HG03469 (cell line): Measurements from ENCODE around the gene PRTG.
"Not testable (repeated sequence)": the region's sequence is repeated elsewhere in the genome, so short reads cannot be mapped to it uniquely, and the experiment has no call there.

ENCODE experiments used
- ATAC-seq: cut with Tn5 transposase; IDR thresholded peaks from one replicate; pipeline ENCODE4 v1.9.1; 2021; ENCODE audit warnings: mild to moderate bottlenecking, moderate library complexity, moderate number of reproducible peaks; ENCODE audit not compliant: unreplicated experiment

The PRTG gene, protein sequence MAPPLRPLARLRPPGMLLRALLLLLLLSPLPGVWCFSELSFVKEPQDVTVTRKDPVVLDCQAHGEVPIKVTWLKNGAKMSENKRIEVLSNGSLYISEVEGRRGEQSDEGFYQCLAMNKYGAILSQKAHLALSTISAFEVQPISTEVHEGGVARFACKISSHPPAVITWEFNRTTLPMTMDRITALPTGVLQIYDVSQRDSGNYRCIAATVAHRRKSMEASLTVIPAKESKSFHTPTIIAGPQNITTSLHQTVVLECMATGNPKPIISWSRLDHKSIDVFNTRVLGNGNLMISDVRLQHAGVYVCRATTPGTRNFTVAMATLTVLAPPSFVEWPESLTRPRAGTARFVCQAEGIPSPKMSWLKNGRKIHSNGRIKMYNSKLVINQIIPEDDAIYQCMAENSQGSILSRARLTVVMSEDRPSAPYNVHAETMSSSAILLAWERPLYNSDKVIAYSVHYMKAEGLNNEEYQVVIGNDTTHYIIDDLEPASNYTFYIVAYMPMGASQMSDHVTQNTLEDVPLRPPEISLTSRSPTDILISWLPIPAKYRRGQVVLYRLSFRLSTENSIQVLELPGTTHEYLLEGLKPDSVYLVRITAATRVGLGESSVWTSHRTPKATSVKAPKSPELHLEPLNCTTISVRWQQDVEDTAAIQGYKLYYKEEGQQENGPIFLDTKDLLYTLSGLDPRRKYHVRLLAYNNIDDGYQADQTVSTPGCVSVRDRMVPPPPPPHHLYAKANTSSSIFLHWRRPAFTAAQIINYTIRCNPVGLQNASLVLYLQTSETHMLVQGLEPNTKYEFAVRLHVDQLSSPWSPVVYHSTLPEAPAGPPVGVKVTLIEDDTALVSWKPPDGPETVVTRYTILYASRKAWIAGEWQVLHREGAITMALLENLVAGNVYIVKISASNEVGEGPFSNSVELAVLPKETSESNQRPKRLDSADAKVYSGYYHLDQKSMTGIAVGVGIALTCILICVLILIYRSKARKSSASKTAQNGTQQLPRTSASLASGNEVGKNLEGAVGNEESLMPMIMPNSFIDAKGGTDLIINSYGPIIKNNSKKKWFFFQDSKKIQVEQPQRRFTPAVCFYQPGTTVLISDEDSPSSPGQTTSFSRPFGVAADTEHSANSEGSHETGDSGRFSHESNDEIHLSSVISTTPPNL

DNA sequence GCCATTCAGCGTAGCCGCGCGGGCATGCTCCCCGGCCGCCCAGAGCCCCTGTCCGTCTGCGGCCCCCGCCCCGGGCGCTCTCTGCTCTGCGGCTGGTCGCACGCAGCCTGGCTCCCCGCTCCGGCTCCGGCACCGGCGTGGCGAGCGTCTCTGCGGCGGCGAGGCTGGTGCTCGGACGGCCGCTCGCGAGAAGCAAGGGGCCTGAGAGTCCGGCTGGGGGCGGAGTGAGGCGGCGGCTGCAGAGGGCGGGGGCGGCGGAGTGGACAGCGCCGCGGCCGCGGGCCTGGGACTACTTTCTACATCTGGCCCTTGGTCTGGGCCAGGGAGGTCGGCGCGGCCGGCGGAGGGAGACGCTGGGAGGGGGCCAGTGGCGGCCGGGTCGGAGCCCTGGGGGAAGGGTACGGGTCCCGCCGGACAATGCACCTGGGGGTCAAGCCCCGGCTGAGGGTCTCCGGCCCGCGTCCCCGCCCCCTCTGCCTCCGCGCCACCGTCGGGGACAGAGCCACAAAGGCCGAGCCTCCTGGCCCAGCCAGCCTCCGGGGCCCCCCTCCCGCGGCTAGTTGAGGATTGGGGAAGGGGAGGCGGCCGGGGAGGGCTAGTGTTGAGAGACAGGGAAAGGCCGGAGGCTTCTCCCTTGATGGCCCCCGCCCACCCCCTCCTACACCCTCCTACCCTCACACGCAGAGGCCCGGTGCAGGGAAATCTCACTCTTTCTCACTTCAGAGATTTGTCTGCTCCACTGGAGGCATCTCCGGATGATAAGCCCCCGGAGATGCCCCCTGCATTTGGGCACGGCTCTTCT, at the start of gene PRTG:
Gene PRTG (minus strand): TSS at position 226 of the 802 bp plus-strand sequence. CDS start 221 bp downstream, at position 5.
- no peak for ATAC-seq

DNA sequence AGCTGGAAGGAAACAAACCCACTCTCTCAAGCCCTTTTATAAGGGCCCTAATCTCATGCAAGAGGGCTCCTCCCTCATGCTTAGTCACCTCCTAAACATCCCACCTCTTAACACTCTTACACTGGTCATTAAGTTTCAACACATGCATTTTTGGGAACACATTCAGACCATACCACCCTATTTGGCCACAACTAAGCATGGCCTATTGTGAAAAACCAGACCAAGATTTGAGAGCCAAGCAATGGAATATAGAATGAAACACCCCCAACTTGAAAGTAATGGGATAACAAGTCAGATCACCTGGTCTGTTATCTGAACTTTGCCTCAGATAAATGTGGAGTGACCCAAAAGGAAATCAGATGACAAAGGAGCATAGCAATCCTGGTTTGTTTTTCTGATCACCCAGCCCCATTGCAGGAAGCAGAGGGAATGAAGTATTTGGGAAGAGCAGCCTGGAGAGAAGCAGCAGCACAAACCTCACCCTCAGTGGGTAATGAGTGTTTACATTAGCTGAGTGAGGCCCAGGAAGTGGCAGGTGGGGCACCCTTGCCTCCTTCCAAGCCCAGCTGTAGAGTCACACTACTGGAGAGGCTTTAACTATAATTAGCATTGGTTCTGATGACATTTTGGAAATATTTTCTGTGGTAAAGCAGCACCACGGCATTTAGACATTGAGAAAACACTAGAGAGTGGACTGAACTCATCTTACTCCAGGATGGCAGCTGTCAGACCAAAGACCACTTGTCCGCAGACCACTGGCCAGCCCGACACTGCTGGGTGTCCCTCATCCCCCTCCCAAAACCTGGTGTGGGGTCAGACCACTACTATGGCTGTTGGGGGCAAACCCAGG, 48.8 kb upstream of the PRTG start:
- ATAC-seq, result no peak

DNA sequence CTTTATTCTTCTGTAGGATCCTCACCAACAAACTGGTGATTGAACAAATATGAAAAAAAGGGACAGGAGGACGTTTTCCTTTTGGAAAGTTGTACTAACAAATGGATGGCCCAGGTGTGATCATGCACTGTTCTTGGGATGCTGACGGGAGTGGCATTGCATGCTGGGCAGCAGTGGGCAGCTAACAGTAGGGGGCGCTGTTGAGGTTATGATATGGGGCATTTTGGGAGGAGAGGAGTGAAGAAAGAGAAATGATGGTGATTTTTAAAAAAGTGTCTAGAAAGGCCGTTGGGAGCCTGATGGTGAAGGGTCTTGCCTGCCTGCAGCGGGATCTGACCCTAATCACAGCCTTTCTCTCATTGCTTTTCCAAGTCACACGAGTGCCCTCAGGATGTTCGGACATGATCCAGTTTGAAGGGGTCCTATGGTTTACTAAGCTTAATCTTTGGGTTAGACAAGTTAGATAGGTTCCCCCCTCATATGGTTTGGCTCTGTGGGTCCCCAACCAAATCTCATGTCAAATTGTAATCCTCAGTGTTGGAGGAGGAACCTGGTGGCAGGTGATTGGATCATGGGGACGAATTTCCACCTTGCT, 46.2 kb upstream of the PRTG start:
- ATAC-seq, result no peak

DNA sequence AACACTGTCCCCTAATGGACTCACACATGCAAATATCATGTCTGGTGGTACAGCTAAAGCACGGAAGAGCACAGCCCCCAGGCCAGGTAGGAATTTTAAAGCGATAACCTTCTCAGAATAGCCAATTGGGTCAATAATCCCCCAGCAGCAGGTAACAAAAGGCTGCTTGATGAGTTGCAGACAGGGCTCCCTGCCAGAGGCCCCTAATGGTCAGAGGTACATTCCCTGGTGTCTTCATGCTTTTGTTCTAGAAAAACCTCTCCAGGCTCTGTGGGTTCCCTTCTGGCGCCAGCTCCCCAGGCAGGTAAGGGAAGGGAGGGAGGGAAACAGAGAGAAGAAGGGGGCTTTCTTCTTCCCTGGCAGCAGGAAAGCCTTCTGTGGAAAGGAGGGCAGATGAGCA, 43.4 kb upstream of the PRTG start:
- no peak for ATAC-seq

DNA sequence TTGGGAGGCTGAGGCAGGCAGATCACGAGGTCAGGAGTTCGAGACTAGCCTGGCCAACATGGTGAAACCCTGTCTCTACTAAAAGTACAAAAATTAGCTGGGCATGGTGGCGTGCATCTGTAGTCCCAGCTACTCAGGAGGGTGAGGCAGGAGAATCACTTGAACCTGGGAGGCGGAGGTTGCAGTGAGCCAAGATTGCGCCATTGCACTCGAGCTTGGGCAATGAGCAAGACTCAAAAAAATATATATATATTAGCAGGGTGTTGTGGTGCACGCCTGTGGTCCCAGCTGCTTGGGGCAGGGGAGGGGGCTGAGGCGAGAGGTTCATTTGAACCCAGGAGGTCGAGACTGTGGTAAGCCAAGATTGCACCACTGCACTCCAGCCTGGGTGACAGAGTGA, 42.6 kb upstream of the PRTG start:
- ATAC-seq, result not testable (repeated sequence)

DNA sequence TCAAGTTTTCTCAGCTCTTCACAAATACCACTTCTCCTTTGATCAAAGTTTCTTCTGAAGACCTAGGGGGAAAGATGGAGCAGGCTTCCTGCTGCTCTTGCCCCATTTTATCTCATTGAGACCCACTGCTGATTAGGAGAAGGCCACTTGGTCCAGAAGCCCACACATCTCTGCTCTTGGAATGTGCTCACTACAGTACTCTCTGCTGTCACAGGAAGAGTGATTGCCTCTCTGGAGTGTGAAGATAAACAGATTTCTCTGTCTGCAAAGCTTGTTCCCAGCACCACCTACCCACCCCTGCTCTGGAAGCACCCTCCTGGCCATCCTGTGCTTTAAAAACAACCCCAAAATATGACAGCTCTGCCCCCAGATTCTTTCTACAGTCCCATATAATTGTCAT, 41.3 kb upstream of the PRTG start:
- ATAC-seq, result no peak

DNA sequence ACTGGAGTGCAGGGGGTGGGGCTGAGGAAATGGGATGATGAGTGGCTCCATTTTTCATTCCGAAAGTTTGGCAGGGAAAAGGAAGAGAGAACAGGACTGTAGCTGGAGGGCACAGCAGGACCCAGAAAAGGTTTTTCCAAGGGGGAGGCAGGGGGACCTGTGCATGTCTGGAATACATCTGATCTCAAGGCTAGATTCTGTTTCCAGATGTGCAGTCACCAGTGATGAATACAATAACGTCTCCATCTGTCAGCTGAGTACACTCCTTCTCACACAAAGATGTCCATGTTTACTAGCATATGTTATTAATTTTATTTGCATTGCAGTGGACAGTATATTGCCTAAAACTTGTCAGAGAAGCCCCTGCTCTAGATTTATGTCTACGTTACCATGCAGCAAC, 39.9 kb upstream of the PRTG start:
- ATAC-seq, result no peak

DNA sequence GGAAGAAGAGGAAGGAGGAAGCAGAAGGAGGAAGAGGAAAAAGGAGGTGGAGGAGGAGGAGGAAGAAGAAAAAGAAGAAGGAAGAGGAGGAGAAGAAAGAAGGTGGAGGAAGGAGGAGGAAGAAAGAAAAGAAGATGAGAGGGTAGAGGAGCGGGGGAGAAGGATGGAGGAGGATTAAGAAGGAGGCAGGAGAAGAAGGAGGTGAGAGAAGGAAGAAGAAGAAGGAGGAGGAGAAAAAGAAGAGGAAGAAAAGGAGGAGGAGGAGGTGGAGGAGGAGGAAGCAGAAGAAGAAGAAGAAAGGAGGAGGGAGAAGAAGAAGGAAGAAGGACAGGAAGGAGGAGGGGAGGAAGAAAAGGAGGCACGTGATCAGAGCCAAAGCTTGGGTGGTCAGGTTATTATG, 37.3 kb upstream of the PRTG start:
- no peak for ATAC-seq

DNA sequence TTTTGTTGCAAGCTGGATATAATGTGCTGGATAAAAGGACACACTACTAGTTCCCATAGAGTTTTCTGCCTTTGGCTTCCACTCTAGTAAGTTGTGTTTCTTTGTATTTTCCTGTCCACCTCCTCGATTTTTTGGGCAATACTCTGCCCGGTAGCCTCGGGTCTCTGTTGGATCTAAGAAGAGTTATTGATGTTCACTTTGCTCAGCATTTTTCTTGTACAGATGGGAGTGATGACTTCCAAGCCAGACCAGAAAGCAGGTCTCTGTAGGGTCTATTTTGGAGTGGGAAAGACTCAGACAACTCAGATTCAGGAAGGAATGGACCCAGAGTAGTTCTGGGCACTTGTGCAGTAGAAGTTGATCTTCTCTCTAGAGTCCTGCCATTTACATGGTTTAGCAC, 36.0 kb upstream of the PRTG start:
- no peak for ATAC-seq

DNA sequence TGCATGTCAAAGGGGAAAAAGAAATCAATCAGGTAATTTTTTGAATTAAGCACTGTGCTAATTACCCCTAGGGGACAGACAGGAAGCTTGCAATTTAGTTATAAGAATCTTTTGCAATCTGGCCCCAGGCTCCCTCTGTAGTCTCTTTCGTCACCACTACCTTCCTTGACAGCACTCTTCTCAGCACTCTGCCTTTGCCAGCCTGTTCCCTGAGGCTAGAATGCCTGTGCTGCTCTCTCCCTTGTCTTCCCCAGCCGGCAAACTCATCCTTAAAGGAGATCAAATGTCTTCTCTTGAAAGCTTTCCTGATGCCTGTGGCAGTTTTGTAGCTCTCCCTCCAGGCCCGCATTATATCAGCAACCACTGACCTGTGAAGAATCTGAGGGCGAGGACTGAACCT, 32.4 kb upstream of the PRTG start:
- no peak for ATAC-seq

DNA sequence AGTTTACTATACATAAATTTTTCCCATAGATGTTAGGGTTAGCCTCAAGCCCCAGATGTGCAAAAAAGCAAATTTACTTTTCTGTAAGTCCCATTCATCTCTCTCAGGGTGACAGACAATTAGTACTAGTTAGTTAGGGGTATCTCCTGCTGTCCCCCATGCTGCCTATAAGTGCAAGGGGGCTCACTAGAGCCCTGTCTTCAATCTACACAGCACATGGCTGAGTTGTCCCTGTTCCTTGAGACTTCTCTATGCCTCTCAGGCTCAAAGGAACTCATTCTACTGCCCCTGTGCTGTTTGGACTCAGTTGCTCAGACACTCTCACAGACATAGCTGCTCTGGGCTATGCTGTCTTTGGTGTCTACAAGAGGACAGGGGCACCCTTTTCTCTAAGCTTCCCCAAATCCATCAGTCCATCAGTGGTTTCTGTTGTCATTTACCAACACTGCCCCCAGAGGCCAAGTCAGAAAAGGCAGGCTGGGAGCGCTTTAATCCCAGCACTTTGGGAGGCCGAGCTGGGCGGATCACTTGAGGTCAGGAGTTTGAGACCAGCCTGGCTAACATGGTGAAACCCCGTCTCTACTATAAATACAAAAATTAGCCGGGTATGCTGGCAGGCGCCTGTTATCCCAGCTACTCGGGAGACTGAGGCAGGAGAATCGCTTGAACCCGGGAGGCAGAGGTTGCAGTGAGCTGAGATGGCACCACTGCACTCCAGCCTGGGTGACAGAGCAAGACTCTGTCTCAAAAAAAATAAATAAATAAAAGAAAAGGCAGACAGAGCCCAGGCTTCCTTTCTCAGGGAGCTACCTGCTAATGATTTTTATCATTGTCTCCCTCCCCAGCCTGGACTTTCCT, 31.4 kb upstream of the PRTG start:
- ATAC-seq, result no peak

DNA sequence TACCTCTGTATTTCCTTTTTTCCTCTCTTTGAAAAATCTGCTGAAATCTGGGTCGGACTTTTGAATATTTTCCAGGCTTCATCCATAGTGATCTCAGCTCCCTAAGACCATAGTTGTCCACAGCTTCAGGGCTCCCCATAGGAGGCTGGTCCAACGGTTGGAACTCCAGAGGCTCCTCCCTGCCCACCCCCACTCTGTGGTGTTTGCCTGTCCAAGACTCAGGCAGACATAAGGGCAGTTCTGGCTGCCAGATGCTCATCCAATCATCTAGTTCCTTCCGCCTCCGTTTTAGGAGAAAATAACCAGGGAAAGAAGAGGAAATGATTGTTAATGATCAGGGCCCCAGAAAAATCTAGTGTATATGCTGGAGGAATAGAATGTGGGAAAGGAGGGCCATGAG, 27.9 kb upstream of the PRTG start:
- no peak for ATAC-seq

DNA sequence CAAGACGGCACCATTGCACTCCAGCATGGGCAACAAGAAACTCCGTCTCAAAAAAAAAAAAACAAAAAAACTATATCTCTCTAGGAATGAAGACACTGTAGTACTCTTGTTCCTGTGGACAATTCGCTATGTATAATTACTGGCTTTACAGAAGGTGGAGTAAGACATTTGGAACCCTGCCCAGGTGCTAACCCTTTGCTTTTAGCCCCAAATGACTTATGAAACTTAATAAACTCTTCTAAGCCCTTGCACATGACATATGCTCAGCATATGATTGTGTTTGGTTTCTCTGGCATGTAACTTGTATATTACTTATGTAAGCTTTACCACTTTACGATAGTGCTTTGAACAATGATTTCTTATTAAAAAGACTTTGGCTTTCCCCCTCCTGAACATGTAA, 27.3 kb upstream of the PRTG start:
- ATAC-seq, result no peak

DNA sequence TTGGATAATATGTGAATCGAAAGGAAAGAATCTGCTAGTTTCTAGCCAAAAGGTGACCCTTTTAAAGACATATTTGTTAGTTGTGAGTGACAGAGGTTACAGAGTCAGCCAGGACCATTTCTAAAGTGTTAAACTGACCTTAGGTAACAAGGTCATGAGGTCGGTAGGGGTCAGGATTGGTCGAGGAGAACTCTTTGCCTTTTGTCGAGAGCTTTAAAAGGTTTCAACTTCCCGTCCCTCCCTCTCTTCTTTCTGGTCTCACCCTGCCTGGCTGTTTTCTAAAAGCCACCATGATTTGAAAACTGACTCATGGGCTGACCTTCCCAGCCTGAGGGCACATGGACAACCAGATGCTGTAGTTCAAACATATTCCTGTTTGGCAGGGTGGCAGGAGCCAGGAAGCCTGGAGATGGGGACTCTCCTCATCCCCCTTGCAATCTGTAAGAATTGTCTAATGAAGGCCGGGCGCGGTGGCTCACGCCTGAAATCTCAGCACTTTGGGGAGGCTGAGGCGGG, 25.8 kb upstream of the PRTG start:
- ATAC-seq, result no peak

DNA sequence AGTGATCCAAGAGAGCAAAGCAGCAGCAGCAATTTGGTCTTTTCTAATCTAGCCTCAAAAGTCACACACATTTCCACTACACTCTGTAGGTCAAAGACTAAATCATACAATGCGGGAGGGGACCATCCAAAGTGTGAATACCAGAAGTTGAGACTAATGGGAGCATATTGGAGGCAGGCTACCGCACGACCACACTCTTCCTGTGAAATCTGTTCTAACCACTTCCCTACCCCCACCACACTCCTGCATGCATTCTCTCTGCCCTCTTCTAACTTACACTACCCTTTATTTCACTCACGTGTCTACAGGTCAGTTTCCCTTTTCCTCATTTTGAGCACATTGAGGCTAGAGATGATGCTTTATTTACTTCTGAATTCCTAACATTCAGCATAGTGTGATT, 23.7 kb upstream of the PRTG start:
- ATAC-seq, result no peak

DNA sequence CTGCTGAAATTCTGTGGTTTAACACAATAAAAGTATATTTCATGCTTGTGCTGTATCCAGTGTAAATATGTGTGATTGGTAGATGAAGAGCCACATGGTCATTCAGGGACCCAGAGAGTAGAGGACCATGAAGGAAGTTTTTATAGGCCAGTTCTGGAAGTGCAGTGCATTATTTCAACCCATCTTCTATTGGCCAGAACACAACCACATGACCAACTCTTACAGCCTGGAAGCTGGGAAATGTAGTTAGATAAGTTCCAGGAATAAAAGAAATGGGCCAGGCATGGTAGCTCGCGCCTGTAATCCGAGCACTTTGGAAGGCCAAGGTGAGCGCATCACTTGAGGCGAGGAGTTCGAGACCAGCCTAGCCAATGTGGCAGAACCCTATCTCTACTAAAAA, 21.4 kb upstream of the PRTG start:
- no peak for ATAC-seq

DNA sequence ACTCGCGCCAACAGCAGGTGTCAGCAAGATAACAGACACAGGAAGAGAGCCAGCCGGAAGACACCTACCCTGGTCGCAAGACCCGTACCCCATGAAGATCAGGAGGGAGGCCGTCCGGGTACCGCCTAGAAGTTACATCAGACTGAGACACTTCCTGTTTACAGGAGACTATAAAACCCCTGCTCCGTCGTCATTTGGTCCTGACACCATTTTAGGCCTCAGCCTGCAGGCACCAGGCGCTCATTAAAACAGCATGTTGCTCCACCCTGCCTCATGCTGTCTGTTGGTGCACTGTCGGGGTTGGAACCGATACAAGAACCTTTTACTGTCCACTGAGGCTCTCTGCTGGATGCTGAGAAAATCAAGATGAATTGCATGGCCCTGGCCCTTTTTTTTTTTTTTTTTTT, 15.6 kb upstream of the PRTG start:
- no peak for ATAC-seq

DNA sequence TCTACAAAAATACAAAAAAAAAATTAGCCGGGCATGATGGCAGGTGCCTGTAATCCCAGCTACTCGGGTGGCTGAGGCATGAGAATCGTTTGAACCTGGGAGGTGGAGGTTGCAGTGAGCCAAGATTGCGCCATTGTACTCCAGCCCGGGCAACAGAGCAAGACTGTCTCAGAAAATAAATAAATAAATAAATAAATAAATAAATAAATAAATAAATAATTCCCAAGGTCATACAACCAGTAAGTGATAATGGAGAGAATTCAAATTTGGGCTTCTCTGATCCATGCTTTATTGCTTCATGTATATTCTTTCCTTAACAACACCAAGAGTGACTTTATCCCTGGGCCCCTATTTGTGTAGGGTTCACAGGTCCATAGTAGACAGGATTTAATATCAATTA, 10.5 kb upstream of the PRTG start:
- ATAC-seq, result not testable (repeated sequence)
